ENCODE results near the gene BUD31.

DNA sequence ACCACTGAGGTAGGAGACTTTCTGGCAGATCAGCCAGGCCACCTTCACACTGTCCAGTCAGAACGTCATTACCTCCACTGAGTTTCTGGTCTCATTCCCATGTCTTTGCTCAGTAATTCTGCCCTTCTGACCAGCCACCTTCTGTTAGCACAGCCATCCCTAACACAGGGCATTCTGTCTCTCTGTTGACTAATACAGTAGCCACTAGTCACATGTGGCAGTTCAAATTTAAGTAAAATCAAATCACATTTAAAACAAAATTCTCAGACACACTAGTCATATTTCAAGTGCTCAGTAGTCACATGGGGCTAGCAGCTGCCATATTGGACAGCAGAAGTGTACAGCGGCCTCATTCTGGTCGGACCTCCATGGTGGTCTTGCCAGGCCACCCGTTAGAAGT, 37.3 kb downstream of the BUD31 start:
- TF ChIP-seq, protein P1, sequence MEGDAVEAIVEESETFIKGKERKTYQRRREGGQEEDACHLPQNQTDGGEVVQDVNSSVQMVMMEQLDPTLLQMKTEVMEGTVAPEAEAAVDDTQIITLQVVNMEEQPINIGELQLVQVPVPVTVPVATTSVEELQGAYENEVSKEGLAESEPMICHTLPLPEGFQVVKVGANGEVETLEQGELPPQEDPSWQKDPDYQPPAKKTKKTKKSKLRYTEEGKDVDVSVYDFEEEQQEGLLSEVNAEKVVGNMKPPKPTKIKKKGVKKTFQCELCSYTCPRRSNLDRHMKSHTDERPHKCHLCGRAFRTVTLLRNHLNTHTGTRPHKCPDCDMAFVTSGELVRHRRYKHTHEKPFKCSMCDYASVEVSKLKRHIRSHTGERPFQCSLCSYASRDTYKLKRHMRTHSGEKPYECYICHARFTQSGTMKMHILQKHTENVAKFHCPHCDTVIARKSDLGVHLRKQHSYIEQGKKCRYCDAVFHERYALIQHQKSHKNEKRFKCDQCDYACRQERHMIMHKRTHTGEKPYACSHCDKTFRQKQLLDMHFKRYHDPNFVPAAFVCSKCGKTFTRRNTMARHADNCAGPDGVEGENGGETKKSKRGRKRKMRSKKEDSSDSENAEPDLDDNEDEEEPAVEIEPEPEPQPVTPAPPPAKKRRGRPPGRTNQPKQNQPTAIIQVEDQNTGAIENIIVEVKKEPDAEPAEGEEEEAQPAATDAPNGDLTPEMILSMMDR (IDR thresholded peaks at IDR 0.05 in 4 of 5, conservative IDR thresholded peaks at IDR 0.05 in 1 of 5), result no peak
- TF ChIP-seq POLR2A (IDR thresholded peaks at IDR 0.05), result no peak
